ENCODE measurements around the gene INTS4. TPM values are rescaled to one million over a fixed set of nuclear protein-coding genes. Genes with fewer than 3 reads are reported as not detected.

INTS4 gene
- total RNA-seq, 4 donors from 2014 or later, result 30.3 to 41.5 (median 34.3) TPM

GRCh38 chr11:77833302-77833701 is 161.2 kb downstream of the INTS4 start:
- no peak for TF ChIP-seq CTCF (IDR thresholded peaks at IDR 0.05; ENCODE audit: low read depth)

- TF ChIP-seq CTCF (IDR thresholded peaks at IDR 0.05; ENCODE audit: low read depth), result no peak
Measured at GRCh38 chr11:77828926-77829325, 165.5 kb downstream of the INTS4 start.

Small RNA genes within 50 kb of the gene (small RNA-seq; reads per million reads assigned to genes)
- gene AP002812.4, result not detected

Other genes starting within 250 kb of the INTS4 start
- 10 to 100 TPM; 42.6 to 58.6 (median 49.4) TPM for gene RSF1, start 173.9 kb downstream of the INTS4 start, total RNA-seq
- gene AAMDC, start 173.5 kb downstream of the INTS4 start, total RNA-seq, result 10 to 100 TPM; 33.3 to 69.0 (median 61.5) TPM
- 1 to 10 TPM in 1 of 4 donors, under 1 TPM in 3; 0.68 to 2.2 (median 0.88) TPM for gene KCTD14, start 28.6 kb upstream of the INTS4 start, total RNA-seq
- gene THRSP, start 69.2 kb upstream of the INTS4 start, total RNA-seq, result 100 to 1,000 TPM in 2 of 4 donors, 10 to 100 TPM in 2; 24.8 to 228 (median 81.8) TPM
- gene NDUFC2, start 85.2 kb upstream of the INTS4 start, total RNA-seq, result 100 to 1,000 TPM in 2 of 4 donors, 10 to 100 TPM in 2; 87.8 to 113 (median 96.6) TPM
- 10 to 100 TPM; 22.4 to 73.0 (median 27.8) TPM for gene ALG8, start 145.0 kb upstream of the INTS4 start, total RNA-seq
- gene KCTD21, start 194.0 kb upstream of the INTS4 start, total RNA-seq, result 10 to 100 TPM; 10.6 to 16.1 (median 11.7) TPM
- 10 to 100 TPM in 2 of 4 donors, 1 to 10 TPM in 2; 6.8 to 13.2 (median 9.8) TPM for gene USP35, start 194.3 kb upstream of the INTS4 start, total RNA-seq

Data from subcutaneous adipose tissue (tissue), 4 donors.